KBM-7 (cell line): Measurements from ENCODE around the gene STAT6.

Experiments
- DNase-seq: peaks from one replicate; pipeline ENCODE4 v3.0.0-alpha.2; 2015
- in situ Hi-C: fragments of 300-500 bp; cut with MboI; formaldehyde crosslinking; loops from 2 replicates; pipeline ENCODE4 v1.14.3; 2020; ENCODE audit warnings: low sequenced_read_pairs, low pct_unique_long_range_greater_than_20kb, mixed read lengths

STAT6 gene

DNA sequence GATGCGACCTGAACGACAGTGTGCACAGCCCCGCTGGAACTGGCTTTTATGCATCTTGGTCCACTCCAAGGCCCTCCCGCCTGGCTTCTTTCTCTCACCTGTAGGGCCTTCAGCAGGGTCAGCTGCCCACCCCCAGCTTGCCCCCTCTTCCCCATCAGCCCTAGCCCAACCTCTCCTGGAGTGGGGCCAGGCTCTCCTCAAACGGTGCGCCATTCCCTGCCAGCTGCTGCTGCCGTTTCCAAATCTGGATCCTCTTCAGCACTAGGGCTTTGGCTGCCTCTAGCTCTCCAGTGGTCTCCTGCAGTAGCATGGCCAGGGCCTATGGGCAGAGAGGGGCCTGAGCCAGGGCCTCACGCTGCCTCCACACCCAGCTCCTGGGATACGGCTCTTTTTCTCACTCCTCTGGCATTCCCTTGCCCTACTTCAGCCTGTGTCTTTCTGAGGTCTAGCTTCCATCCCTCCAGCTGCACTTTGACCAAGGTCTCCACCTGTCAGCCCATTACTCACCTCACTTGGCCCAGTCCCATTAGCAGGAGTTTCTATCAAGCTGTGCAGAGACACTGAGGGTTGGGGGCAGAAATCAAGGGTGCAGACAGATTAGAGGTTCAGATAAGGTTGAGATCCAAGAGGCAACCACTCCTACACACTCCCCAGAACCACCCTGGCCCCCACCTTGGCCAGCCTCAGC is 5.0 kb downstream of the STAT6 start:
- in situ Hi-C loops = loop anchor here (10.0 kb wide), 1 partner anchor 91 kb away; the partner anchor contains the start of gene TAC3
- DNase-seq = no peak

DNA sequence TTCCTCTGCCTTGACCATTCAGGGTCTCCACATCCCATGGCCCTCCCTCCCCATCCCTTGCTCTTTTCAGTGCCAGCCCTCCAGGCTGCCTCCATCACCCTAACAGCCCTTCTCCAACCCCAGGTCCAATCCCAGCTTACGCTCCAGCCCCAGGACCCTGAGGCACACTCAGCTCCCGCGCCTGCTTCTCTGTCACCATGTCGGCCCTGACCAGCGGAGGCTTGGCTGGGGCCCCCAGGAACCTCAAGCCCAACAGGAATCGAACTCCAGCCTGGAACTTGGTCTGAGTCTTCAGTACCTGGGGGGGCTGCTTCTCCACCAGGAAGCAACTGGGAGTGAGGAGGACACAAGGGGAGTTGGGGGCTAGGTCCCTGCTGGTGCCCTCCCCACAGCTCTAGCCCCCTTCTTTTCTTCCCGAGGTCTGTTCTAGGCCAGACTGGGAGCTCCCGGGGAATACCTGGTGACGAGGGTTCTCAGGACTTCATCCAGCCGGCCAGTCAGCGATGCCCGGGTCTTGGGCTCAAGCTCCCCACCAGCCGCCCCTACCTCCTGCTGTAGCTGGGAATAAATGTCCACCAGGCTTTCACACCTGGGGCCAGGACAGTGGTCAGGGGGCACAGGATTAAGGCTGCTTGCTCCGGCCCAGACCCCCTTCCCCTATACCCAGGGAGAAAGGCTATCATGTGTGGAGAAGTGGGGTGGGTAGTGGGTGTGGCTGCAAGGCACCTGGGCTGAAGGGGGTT is 6.0 kb downstream of the STAT6 start:
- no peak for DNase-seq
- in situ Hi-C loops = loop anchor here (10.0 kb wide), 1 partner anchor 90 kb away; the partner anchor contains the start of gene TAC3

DNA sequence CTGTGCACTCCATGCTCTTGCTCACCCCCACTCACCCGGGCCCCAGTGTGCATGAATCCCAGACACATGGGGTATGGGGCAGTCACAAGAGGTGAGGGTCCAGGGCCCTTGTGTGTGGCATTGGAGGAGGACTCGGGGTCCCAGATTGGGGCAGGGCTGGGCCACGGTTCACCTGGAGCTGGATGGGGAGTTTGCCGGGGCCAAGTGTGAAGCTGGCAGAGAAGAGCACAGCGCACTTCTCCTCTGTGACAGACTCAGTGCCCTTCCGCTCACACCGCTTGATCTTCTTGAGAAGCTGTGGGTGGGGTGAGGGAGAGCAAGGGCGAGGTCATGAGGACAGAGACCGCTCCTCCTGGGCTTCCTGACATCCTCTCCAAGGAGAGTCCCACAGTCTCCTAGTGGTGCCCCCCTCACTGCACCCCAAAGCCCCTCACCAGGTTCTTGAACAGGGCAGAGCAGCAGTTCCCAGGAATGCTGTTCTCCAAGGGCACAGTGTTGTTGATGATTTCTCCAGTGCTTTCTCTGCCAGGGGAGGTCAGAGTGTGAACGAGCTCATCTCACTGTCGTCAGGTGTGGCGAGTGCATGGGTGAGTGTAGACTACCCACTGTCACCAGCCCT is 6.8 kb downstream of the STAT6 start:
- no peak for DNase-seq
- in situ Hi-C loops = loop anchor here (10.0 kb wide), 1 partner anchor 90 kb away; the partner anchor contains the start of gene TAC3

DNA sequence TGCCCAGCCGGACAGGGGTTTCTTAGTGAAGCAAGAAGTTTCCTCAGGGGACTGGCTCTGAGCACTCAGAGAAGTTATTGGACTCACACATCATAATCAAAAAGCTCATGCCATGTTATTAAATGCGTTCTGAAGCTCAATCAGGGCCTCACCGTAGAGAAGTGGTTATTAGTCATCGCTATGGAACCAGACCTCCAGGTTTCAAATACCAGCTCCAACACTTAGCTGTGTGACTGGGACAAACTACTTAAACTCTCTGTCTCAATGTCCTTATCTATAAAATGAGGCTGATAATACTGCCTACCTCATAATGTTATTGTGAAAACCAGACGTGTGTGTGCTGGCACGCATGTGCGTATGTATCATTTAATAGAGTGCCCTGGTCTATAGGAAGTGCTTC is 7.3 kb downstream of the STAT6 start:
- DNase-seq = no peak
- in situ Hi-C loops = loop anchor here (10.0 kb wide), 1 partner anchor 89 kb away; the partner anchor contains the start of gene TAC3

DNA sequence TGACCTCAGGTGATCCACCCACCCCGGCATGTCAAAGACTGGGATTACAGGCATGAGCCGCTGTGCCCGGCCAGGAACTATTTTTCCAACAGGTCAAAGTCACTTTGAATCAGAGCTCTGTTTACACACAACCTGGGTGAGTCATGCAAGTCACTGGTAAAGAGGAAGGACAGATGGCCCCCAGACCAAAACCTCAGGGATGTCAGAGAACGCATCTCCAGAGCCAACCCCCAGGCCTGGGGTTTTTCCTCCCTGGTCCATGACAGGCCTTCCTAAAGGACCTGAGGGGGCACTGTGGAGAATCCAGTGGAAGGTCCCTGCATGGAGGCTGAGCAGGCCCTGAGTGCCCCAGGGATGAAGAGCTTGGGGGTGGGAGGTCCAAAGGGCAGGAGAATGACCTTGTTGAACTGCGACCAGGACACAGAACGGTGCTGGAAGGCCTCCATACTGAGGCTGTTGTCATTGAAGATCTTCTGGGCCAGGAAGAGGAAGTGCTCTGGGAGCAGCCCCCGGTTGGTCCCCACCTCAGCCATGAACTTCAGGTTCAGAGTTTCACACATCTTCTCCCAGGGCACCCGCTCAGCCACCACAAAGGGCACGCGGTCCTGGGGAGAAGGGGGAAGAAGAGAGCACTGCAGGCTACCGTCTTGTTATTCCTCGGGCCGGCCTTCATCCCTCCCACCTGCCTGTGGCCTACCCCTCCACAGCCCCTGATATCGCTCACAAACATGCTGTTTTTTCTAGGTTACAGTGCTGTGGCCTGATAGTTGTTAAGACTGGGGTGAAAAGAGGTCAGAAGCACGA is 9.1 kb downstream of the STAT6 start:
- DNase-seq = peak; percentile 74
- in situ Hi-C loops = loop anchor here (10.0 kb wide), 1 partner anchor 87 kb away; the partner anchor contains the start of gene TAC3

DNA sequence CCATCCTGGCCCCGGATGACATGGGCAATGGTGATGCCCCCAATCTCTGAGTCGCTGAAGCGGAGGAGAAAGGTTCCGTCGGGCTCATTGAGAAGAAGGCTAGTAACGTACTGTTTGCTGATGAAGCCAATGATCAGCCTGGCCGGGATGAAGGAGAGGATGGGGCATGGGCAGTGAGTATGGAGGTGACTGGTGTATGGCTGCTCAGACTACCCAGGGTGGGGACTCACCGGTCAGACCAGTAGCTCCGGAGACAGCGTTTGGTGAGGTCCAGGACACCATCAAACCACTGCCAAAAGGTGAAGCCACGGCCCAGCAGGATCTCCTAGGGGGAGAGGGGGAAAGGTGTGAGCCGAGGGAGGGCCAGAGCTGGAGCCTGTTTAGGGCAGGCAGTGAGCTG is 11.4 kb downstream of the STAT6 start:
- DNase-seq = no peak
- in situ Hi-C loops = loop anchor here (10.0 kb wide), 1 partner anchor 85 kb away; the partner anchor contains the start of gene TAC3

DNA sequence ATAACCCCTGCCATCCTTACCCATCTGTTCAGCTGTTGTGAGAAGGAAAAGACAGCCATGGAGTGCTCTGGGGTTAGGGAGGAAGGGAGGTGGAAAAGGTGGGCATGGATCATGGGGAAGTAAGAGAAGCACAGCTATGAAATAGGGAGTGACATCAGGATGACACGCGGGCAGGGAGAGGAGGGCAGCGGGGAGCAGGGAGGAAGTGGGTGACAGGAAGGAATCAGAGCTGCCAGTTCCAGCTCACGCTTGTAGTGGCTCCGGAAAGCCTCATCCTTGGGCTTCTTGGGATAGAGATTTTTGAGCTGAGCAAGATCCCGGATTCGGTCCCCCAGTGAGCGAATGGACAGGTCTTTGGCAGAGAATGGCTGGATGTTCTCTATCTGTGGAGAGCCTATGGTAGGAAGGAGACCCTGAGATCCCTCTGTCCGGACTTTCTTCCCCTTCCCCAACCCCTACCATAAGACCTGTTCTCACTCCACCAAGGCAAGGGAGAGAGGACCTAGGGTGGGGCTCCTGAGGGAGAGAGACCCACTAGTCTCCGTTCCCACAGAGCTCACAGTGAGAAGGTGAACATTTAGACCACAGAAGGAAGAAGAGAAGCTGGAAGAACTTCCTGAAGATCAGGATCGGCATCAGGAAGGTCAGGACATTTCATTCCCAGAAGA is 12.0 kb downstream of the STAT6 start:
- in situ Hi-C loops = no loop called here

DNA sequence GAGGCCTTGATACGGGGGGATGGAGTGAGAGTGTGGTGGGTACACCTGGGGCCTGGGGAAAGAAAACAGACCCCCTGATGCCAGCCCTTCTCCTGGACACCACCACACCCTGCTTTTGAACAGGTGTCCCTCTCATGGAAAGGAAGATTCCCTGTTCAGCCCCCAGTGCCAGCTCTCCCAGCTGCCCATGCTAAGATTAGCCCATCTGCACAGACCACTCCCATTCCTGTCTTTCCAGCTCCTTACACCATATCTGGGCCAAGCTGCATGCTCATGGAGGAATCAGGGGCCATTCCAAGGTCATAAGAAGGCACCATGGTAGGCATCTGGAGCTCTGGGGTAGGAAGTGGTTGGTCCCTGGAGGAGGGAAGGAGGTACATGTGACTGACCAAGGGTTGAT is 12.6 kb downstream of the STAT6 start:
- DNase-seq = no peak
- in situ Hi-C loops = no loop called here

More for the DNA sequence above, 12.0 kb downstream of the STAT6 start:
- DNase-seq = no peak

DNA sequence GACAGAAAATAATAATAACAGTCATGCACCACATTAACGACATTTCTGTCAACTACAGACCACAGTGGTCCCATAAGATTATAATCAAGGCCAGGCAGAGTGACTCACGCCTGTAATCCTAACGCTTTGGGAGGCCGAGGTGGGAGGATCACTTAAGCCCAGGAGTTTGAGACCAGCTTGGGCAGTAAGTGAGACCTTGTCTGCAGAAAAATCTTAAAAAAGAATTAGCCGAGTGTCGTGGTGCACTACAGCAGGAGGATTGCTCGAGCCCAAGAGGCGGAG is 13.7 kb downstream of the STAT6 start:
- no peak for DNase-seq
- in situ Hi-C loops = no loop called here

DNA sequence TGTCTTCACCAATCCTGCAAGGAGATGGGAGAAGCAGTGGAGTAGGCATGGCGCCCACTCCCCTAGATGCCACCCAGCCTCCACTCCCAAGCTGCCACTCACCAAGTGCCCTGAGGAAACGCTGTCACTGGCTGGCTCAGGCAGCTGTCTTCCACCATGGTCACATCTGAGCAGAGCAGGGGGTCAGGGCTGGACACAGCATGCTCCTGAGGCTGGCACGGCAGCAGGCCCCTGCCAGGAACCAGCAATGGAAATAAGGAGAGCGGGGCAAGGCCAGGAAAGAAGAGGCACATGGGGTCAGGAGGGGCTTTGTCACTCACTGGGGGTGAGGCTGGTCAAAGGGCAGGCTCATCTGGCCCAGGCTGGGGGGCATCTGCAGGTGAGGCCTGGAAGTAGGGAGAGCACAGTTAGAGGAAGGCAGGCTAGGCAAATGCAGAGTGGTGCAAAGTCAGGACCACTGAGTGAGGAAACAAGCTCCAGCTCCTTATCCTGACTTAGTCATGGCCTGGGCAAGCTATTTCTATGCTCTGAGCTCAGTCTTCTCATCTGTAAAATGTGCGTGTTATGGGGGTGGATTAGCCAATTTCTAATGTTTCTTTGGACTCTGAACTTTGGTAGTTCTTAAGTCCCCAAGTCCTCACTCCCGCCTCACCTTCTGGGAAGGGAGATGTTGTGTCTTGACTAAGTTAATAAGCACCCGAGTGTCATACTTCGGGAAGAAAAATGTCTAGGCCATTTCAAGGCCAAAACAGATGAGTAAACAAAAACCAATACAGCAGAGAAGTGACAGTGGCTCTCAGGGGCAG is 14.2 kb downstream of the STAT6 start:
- DNase-seq = no peak
- in situ Hi-C loops = no loop called here

DNA sequence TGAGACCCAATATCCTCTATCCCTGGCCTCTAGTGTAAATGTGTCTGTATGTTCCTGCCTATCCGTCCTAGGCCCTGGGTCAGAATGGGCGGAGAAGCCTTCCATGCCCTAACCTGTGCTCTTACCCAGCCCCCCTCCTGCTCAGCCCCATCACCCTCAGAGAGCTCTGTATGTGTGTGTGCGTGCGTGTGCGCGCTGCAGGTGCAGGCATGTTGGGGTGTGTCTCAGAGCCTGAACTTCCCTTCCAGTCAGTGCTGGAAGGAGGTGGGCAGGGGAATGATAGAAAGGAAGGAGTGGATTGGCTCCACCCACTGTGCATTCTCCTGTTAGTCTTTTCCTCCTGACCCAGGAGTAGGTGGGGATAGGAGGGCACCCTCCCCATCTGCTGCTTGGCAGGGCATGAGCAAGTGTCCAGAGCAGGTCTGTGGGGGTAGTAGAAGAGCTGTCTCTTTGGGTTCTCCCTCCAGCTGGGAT is 15.0 kb downstream of the STAT6 start:
- DNase-seq = peak; percentile 62
- in situ Hi-C loops = no loop called here

DNA sequence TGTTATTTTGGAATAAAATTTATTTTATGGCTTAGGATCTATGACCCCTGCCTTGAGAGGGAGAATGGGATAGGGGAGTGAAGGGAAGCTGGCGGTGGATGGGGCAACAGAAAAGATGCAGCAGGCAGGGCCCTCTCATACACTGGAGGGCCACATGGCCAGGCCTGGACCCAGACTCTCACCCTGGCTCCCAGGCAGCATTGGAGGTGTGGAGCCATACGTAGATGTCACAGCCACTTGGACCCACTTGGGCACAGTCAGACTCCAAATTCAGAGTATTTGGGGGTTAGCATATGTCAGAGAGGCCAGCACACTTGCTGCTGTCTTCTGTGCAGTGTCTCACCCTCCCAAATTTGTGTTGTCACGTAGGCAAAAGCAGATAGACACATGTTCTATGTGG is 15.7 kb downstream of the STAT6 start:
- in situ Hi-C loops = no loop called here
- DNase-seq = no peak

DNA sequence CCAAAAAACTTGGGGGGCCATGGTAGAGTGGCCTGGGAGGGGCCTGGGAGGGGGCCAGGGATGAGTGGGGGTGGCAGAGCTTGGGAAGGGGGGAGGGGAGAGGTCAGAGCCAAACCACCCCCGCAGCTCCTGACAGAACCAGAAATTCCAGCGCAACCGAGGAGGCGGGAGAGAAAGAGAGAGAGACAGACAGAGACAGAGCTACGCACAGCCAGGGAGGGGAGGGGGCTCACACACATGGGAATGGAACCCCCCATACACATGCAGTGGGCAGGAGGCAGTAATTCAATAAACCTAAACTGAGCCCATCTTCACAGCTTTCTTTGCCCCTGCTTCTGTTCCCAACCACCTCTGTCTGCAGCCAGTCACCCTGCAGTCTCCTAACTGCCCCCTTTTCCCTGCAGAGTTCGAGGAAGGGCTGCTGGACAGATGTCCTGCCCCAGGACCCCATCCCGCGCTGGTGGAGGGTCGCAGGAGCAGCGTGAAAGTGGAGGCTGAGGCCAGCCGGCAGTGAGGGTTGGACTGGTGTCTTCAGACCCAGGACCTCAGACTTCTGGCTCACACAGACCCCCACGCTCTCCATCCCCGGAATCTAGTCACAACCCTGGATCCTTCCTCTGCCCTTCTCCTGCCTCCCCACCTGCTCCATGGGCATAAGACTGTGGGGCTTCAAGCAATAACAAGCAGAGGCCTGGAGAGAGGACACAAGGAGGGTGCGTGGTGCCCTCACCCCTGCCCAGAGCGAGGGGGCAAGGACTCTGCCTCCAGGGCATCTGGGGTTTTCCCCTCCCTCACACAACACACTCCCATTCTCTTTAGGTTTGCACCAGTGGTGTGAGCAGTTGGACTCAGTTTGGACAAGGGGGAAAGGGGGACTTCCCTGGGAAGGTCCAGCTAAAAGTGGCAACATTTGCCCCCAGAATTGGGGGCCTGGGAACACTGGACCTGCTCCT is 16.7 kb downstream of the STAT6 start:
- in situ Hi-C loops = no loop called here
- DNase-seq = no peak

DNA sequence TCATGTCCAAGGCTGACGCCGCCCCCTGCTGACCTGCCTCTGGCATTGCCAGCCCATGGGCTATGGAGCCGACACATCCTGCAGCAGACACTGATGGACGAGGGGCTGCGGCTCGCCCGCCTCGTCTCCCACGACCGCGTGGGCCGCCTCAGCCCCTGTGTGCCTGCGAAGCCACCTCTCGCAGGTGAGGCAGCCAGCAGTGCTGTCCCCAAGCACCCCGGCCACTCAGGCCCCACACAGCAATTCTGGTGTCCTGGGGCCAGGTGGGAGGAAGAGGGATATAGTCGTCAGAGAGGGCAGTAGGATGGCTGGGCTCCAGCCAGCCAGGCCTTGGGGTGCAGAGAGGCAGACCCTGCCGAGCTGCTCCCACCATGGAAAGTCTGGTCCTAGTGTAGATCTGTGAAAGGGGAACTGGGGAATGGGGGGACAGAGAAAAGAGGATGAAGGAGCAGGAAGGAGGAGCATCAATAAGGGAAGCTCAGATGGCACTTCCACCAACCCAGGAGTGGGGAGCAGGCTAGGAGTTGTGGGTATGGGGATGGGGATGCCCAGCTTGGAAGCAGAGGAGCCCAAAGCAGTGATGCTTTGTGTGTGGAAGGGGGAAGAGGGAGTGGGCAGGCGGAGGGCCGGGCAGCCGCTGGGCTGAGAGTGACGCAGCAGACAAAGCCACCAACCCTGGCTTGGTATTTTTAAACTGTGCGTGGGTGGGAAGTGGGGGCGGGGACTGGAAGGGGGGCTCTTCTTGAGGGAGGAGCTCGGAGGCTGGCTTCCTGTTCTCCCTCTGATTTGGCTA is 17.6 kb downstream of the STAT6 start:
- in situ Hi-C loops = no loop called here
- peak; percentile 54 for DNase-seq

DNA sequence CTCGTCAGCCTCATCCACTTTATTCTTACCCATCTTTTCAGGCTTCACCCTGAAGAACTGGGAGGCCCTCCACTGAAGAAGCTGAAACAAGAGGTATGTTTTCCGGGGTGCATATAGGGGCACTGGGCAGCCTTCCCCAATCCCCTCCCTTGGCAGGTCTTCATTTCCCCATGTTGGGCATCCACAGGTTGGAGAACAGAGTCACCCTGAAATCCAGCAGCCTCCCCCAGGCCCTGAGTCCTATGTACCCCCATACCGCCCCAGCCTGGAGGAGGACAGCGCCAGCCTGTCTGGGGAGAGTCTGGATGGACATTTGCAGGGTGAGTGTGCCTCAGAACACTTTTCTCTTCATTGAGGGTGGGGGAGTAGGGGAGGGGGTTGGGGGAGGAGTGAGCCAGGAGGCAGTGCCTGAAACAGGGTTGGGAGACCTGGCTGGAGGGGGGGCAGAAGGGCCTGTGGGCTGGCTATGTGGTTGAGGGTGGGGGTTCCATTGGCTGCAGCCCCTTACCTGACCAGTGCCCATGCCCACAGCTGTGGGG is 18.2 kb downstream of the STAT6 start:
- no peak for DNase-seq
- in situ Hi-C loops = no loop called here

DNA sequence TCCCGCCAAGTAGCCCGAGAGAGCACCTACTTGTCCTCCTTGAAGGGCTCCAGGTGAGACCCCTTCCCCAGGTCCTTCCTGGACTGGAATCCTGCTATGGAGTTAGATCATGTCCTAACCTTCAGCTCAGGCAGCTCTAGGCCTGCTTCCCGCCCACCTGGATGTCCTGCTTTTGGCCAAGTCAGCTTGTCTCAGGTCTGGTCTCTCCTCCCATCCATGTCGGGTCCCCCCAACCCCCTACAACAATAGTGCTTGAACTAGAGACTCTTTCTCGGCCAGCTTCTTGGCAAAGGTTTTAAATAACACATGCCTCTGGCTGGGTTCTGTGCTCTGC is 18.7 kb downstream of the STAT6 start:
- in situ Hi-C loops = no loop called here
- no peak for DNase-seq
